Mesenchymal stem cell (in vitro differentiated cells and primary cell): Measurements from ENCODE around the gene TENM3.

Experiments used
- DNase-seq: peaks from one replicate; pipeline ENCODE4 v3.0.0-alpha.2; 2013
- H2AFZ ChIP-seq: one replicate; pipeline ENCODE4 v1.6.1; 2013; ENCODE audit warnings: low read depth, mild to moderate bottlenecking, control low read depth, inconsistent platforms, low read length, moderate library complexity
- H2AK5ac ChIP-seq: 2 replicates; pipeline ENCODE4 v1.6.1; 2013; ENCODE audit warnings: low read length, moderate library complexity, mild to moderate bottlenecking, inconsistent platforms; ENCODE audit not compliant: severe bottlenecking
- H2BK120ac ChIP-seq: one replicate; pipeline ENCODE4 v1.6.1; 2013; ENCODE audit warnings: low read depth, mild to moderate bottlenecking, inconsistent platforms, low read length, moderate library complexity
- H2BK12ac ChIP-seq, 2 experiments: one replicate each; pipeline ENCODE4 v1.6.1; 2013; ENCODE audit warnings: inconsistent platforms in 2 of 2, low read length in 2 of 2, mild to moderate bottlenecking in 2 of 2, moderate library complexity in 2 of 2, control low read depth in 1 of 2
- H2BK15ac ChIP-seq: one replicate; pipeline ENCODE4 v1.6.1; 2013; ENCODE audit warnings: mild to moderate bottlenecking, low read depth, inconsistent platforms; ENCODE audit not compliant: poor library complexity, severe bottlenecking
- H2BK5ac ChIP-seq: 2 replicates; pipeline ENCODE4 v1.6.1; 2013; ENCODE audit warnings: low read depth, mild to moderate bottlenecking, low read length, control low read depth, inconsistent platforms; ENCODE audit not compliant: poor library complexity, severe bottlenecking
- H3K14ac ChIP-seq, 2 experiments: one replicate each; pipeline ENCODE4 v1.6.1; 2013; ENCODE audit warnings: inconsistent platforms in 2 of 2, low read length in 2 of 2, control low read depth in 1 of 2, mild to moderate bottlenecking in 1 of 2, moderate library complexity in 1 of 2
- H3K18ac ChIP-seq, 2 experiments: one replicate each; pipeline ENCODE4 v1.6.1; 2013; ENCODE audit warnings: inconsistent platforms in 2 of 2, low read length in 2 of 2, control low read depth in 1 of 2, low read depth in 1 of 2, mild to moderate bottlenecking in 1 of 2
- H3K23ac ChIP-seq, 2 experiments: one replicate each; pipeline ENCODE4 v1.6.1; 2013; ENCODE audit warnings: inconsistent platforms in 2 of 2, low read length in 2 of 2, mild to moderate bottlenecking in 2 of 2, moderate library complexity in 2 of 2, control low read depth in 1 of 2
- H3K27ac ChIP-seq: 2 replicates; pipeline ENCODE4 v1.5.1; 2013; ENCODE audit warnings: mild to moderate bottlenecking, moderate library complexity, low read length, control low read depth, inconsistent platforms; ENCODE audit not compliant: poor library complexity, severe bottlenecking
- H3K27me3 ChIP-seq, 2 experiments: 2 replicates each; pipeline versions ENCODE4 v1.6.1 to v1.7.0; 2013; ENCODE audit warnings: low read length in 2 of 2, mild to moderate bottlenecking in 2 of 2, moderate library complexity in 2 of 2, control low read depth in 1 of 2, inconsistent platforms in 1 of 2; ENCODE audit not compliant: control insufficient read depth in 1 of 2, insufficient read depth in 1 of 2
- H3K36me3 ChIP-seq, 2 experiments: 2 replicates each; pipeline versions ENCODE4 v1.6.1 to v1.7.0; 2013; ENCODE audit warnings: low read length in 2 of 2, control low read depth in 1 of 2, inconsistent platforms in 1 of 2, low read depth in 1 of 2, mild to moderate bottlenecking in 1 of 2; ENCODE audit not compliant: insufficient read depth in 2 of 2, control insufficient read depth in 1 of 2
- H3K4ac ChIP-seq, 2 experiments: one replicate each; pipeline ENCODE4 v1.6.1; 2013; ENCODE audit warnings: inconsistent platforms in 2 of 2, low read length in 2 of 2, mild to moderate bottlenecking in 2 of 2, moderate library complexity in 2 of 2, control low read depth in 1 of 2, low read depth in 1 of 2
- H3K4me1 ChIP-seq: 2 replicates; pipeline ENCODE4 v1.6.1; 2013; ENCODE audit warnings: low read depth, low read length, control low read depth; ENCODE audit not compliant: control insufficient read depth, insufficient read depth
- H3K4me2 ChIP-seq: 2 replicates; pipeline ENCODE4 v1.6.1; 2013; ENCODE audit warnings: low read length, mild to moderate bottlenecking, inconsistent platforms; ENCODE audit not compliant: poor library complexity, severe bottlenecking
- H3K4me3 ChIP-seq, 2 experiments: 2 replicates each; pipeline versions ENCODE4 v1.5.1 to v1.7.0; 2013; ENCODE audit warnings: low read length in 2 of 2, mild to moderate bottlenecking in 2 of 2, control low read depth in 1 of 2, low read depth in 1 of 2; ENCODE audit not compliant: insufficient read depth in 1 of 2
- H3K79me1 ChIP-seq: replicated peaks from 2 replicates; pipeline ENCODE4 v1.6.1; 2013; ENCODE audit warnings: mild to moderate bottlenecking, control low read depth, low read length, inconsistent platforms; ENCODE audit not compliant: poor library complexity, severe bottlenecking
- H3K9ac ChIP-seq: 2 replicates; pipeline ENCODE4 v1.7.0; 2013; ENCODE audit warnings: mild to moderate bottlenecking, low read length, moderate library complexity
- H3K9me3 ChIP-seq: 2 replicates; pipeline ENCODE4 v1.7.0; 2013; ENCODE audit warnings: mild to moderate bottlenecking, low read length; ENCODE audit not compliant: control insufficient read depth
- H4K8ac ChIP-seq: one replicate; pipeline ENCODE4 v1.6.1; 2013; ENCODE audit warnings: inconsistent platforms, mild to moderate bottlenecking, low read length, moderate library complexity
- H4K91ac ChIP-seq: one replicate; pipeline ENCODE4 v1.6.1; 2013; ENCODE audit warnings: mild to moderate bottlenecking, low read length, inconsistent platforms
- WGBS: methylation state at CpG from one replicate; pipeline ENCODE4 v1.1.7; 2013; ENCODE audit warnings: mixed read lengths; 5-methylcytosine and 5-hydroxymethylcytosine counted together

Gene TENM3

GRCh38 chr4:182537031-182537795, 294.0 kb downstream of the TENM3 start:
- H4K8ac ChIP-seq: no peak overlapping the region
- no peak overlapping the region for H3K9ac ChIP-seq
- no peak overlapping the region for H3K4me3 ChIP-seq
- peak overlapping the region; percentile 27 for H3K4me2 ChIP-seq
- no peak overlapping the region for H3K23ac ChIP-seq
- 51% methylated on average over 9 of the region's 10 CpGs for WGBS
- no peak overlapping the region for H3K14ac ChIP-seq
- no peaks in the 10 kb centered on the region for H3K9me3 ChIP-seq
- H3K18ac ChIP-seq: no peak overlapping the region
- no peaks in the 10 kb centered on the region for H3K4me1 ChIP-seq
- no peak overlapping the region for H2BK12ac ChIP-seq
- DNase-seq: no peak
- no peak overlapping the region for H3K4ac ChIP-seq
- H2BK5ac ChIP-seq: no peak overlapping the region
- no peak overlapping the region for H2BK15ac ChIP-seq
- no peak overlapping the region for H2AK5ac ChIP-seq
- no peak overlapping the region for H4K91ac ChIP-seq
- no peak overlapping the region for H2BK120ac ChIP-seq
- H3K27me3 ChIP-seq: no peaks in the 10 kb centered on the region
- no peak overlapping the region for H3K27ac ChIP-seq
- H2AFZ ChIP-seq: no peak overlapping the region
- no peaks in the 10 kb centered on the region for H3K36me3 ChIP-seq
- H3K79me1 ChIP-seq: peaks cover 19% of the 10 kb centered on the region

GRCh38 chr4:182538031-182538430, 294.8 kb downstream of the TENM3 start:
- H3K9me3 ChIP-seq: no peaks in the 10 kb centered on the region
- no peak overlapping the region for H2BK15ac ChIP-seq
- H3K23ac ChIP-seq: no peak overlapping the region
- H4K8ac ChIP-seq: no peak overlapping the region
- H3K79me1 ChIP-seq: peaks cover 23% of the 10 kb centered on the region
- H3K4ac ChIP-seq: no peak overlapping the region
- no peak overlapping the region for H3K4me3 ChIP-seq
- H3K36me3 ChIP-seq: no peaks in the 10 kb centered on the region
- no peak overlapping the region for H2AK5ac ChIP-seq
- no peak overlapping the region for H2BK12ac ChIP-seq
- no peaks in the 10 kb centered on the region for H3K4me1 ChIP-seq
- H3K9ac ChIP-seq: no peak overlapping the region
- no peaks in the 10 kb centered on the region for H3K27me3 ChIP-seq
- no peak overlapping the region for H4K91ac ChIP-seq
- WGBS: 89% methylated on average over 4 of the region's 4 CpGs
- H3K18ac ChIP-seq: no peak overlapping the region
- H3K4me2 ChIP-seq: no peak overlapping the region
- no peak for DNase-seq
- no peak overlapping the region for H2BK120ac ChIP-seq
- H3K27ac ChIP-seq: no peak overlapping the region
- no peak overlapping the region for H2AFZ ChIP-seq
- H3K14ac ChIP-seq: no peak overlapping the region
- H2BK5ac ChIP-seq: no peak overlapping the region

- DNase-seq: no peak
- Histone ChIP-seq H3K9me3 (no peaks in the 10 kb centered on the region), H4K8ac (no peak overlapping the region), H2BK120ac (no peak overlapping the region), H3K4ac (no peak overlapping the region), H3K79me1 (peaks cover 18% of the 10 kb centered on the region), H3K27ac (no peak overlapping the region), H3K36me3 (no peaks in the 10 kb centered on the region), H3K9ac (no peak overlapping the region), H3K4me1 (no peaks in the 10 kb centered on the region), H2AK5ac (no peak overlapping the region), H3K4me3 (no peak overlapping the region), H3K27me3 (no peaks in the 10 kb centered on the region), H3K14ac (no peak overlapping the region), H3K18ac (no peak overlapping the region), H3K23ac (no peak overlapping the region), H3K4me2 (no peak overlapping the region), H2BK15ac (no peak overlapping the region), H2BK5ac (no peak overlapping the region), H2AFZ (no peak overlapping the region), H2BK12ac (no peak overlapping the region), H4K91ac (no peak overlapping the region)
- 90% methylated on average over 7 of the region's 8 CpGs for WGBS
These were observed 297.3 kb downstream of the TENM3 start for GRCh38 chr4:182540496-182540895.

- 96% methylated on average over 3 of the region's 4 CpGs for whole genome bisulfite sequencing
- Histone ChIP-seq H3K4me3 (no peak overlapping the region), H3K9ac (no peak overlapping the region)
These were observed 304.2 kb downstream of the TENM3 start for GRCh38 chr4:182547435-182547834.

More at GRCh38 chr4:182547435-182547834, 304.2 kb downstream of the TENM3 start:
- peaks cover 12% of the 10 kb centered on the region for H3K79me1 ChIP-seq
- no peak overlapping the region for H2BK15ac ChIP-seq
- H3K18ac ChIP-seq: no peak overlapping the region
- no peak overlapping the region for H3K4ac ChIP-seq
- no peak overlapping the region for H3K14ac ChIP-seq
- no peaks in the 10 kb centered on the region for H3K36me3 ChIP-seq
- H3K27me3 ChIP-seq: no peaks in the 10 kb centered on the region
- H2BK120ac ChIP-seq: no peak overlapping the region
- H3K23ac ChIP-seq: no peak overlapping the region
- H3K27ac ChIP-seq: no peak overlapping the region
- no peak for DNase-seq
- H2BK5ac ChIP-seq: no peak overlapping the region
- H3K4me1 ChIP-seq: no peaks in the 10 kb centered on the region
- H2AK5ac ChIP-seq: no peak overlapping the region
- H3K4me2 ChIP-seq: no peak overlapping the region
- H2BK12ac ChIP-seq: no peak overlapping the region
- no peaks in the 10 kb centered on the region for H3K9me3 ChIP-seq
- no peak overlapping the region for H4K8ac ChIP-seq
- H2AFZ ChIP-seq: no peak overlapping the region
- H4K91ac ChIP-seq: no peak overlapping the region
